HepG2 (cell line): Measurements from ENCODE around the gene TOLLIP. TPM values are rescaled to one million over a fixed set of nuclear protein-coding genes. Genes with fewer than 3 reads are reported as not detected.

Experiments
- ESRRA ChIP-seq: sonication (generic); formaldehyde crosslinking; IDR thresholded peaks from 2 replicates; pipeline ENCODE4 v1.5.1; 2020; ENCODE audit warnings: mild to moderate bottlenecking, low read depth, missing genetic modification reagents
- PHF21A ChIP-seq: sonication (generic); formaldehyde crosslinking; IDR thresholded peaks from 2 replicates; pipeline ENCODE4 v1.5.0; 2020; ENCODE audit warnings: mild to moderate bottlenecking, missing genetic modification reagents
- PHF8 ChIP-seq: sonication (generic); formaldehyde crosslinking; IDR thresholded peaks from 2 replicates; pipeline ENCODE4 v1.5.0; 2020; ENCODE audit warnings: missing genetic modification reagents
- PRDM15 ChIP-seq: sonication (generic); formaldehyde crosslinking; IDR thresholded peaks from 2 replicates; pipeline ENCODE4 v1.4.0; 2020; ENCODE audit warnings: missing genetic modification reagents
- SMAD9 ChIP-seq: sonication (generic); formaldehyde crosslinking; IDR thresholded peaks from 2 replicates; pipeline ENCODE4 v1.5.1; 2020; ENCODE audit warnings: mild to moderate bottlenecking, missing genetic modification reagents
- STAT5B ChIP-seq: sonication (generic); formaldehyde crosslinking; IDR thresholded peaks from 2 replicates; pipeline ENCODE4 v1.4.0; 2020; ENCODE audit warnings: missing genetic modification reagents
- TAF1 ChIP-seq: sonication (generic); formaldehyde crosslinking; IDR thresholded peaks from 2 replicates; pipeline ENCODE4 v1.4.0; 2020; ENCODE audit warnings: missing genetic modification reagents
- TCF7 ChIP-seq: sonication (generic); IDR thresholded peaks from 2 replicates; pipeline ENCODE4 v1.6.1; 2016; ENCODE audit warnings: antibody characterized with exemption, low read depth
- TOPORS ChIP-seq: sonication (generic); formaldehyde crosslinking; IDR thresholded peaks from 2 replicates; pipeline ENCODE4 v1.8.0; 2023; ENCODE audit warnings: mild to moderate bottlenecking, missing genetic modification reagents
- ZBTB39 ChIP-seq: sonication (generic); formaldehyde crosslinking; IDR thresholded peaks from 2 replicates; pipeline ENCODE4 v1.5.0; 2020; ENCODE audit warnings: missing genetic modification reagents
- ZBTB7B ChIP-seq: sonication (generic); formaldehyde crosslinking; IDR thresholded peaks from 2 replicates; pipeline ENCODE4 v1.4.0; 2020; ENCODE audit warnings: missing genetic modification reagents
- ZFP90 ChIP-seq: sonication (generic); formaldehyde crosslinking; IDR thresholded peaks from 2 replicates; pipeline ENCODE4 v1.8.0; 2022; ENCODE audit warnings: missing genetic modification reagents, mild to moderate bottlenecking, inconsistent platforms, borderline replicate concordance
- ZNF296 ChIP-seq: sonication (generic); formaldehyde crosslinking; conservative IDR thresholded peaks from 2 replicates; pipeline ENCODE4 v1.5.0; 2020; ENCODE audit warnings: mild to moderate bottlenecking, missing genetic modification reagents
- ZNF333 ChIP-seq: sonication (generic); formaldehyde crosslinking; IDR thresholded peaks from 2 replicates; pipeline ENCODE4 v1.4.0; 2020; ENCODE audit warnings: mild to moderate bottlenecking, missing genetic modification reagents, borderline replicate concordance
- ZNF431 ChIP-seq: sonication (generic); formaldehyde crosslinking; IDR thresholded peaks from 2 replicates; pipeline ENCODE4 v1.9.0; 2022; ENCODE audit warnings: missing genetic modification reagents, low read depth, mild to moderate bottlenecking, borderline replicate concordance
- ZSCAN31 ChIP-seq: sonication (generic); formaldehyde crosslinking; IDR thresholded peaks from 2 replicates; pipeline ENCODE4 v1.5.0; 2020; ENCODE audit warnings: low read depth, mild to moderate bottlenecking, missing genetic modification reagents
- polyA plus RNA-seq, 8 experiments: library from polyadenylated mRNA; depleted of rRNA in 3 of 8; stranded (reverse) in 7 of 8; unstranded in 1 of 8; fragments of >200 nt; fragmentation: Illumina TruSeq in 4 of 8; extraction: Trizol in 4 of 8; gene quantifications; 2 replicates each; pipeline versions ENCODE4 v1.2.1 to v1.2.3, GENCODE V29; 2011 to 2016; ENCODE audit warnings: low read depth in 4 of 8, missing spikeins in 1 of 8, mixed read lengths in 1 of 8; ENCODE audit not compliant: insufficient read depth in 1 of 8
- total RNA-seq, 5 experiments: library from RNA; depleted of rRNA; stranded (reverse); fragments of >200 nt; fragmentation: Illumina TruSeq; extraction: Trizol; gene quantifications; 2 replicates each; pipeline ENCODE4 v1.2.3, GENCODE V29; 2016; ENCODE audit warnings: low read depth in 1 of 5
- TF ChIP-seq, protein P1 (sequence below): sonication (generic); formaldehyde crosslinking; IDR thresholded peaks from 2 replicates; pipeline ENCODE4 v1.4.0; 2020; ENCODE audit warnings: mild to moderate bottlenecking, missing genetic modification reagents
- TF ChIP-seq, protein P2 (sequence below): IDR thresholded peaks from 2 replicates; pipeline ENCODE4 v1.6.1; 2016; ENCODE audit warnings: mild to moderate bottlenecking, missing biosample characterization, missing genetic modification reagents

The TOLLIP gene
- total and polyA plus RNA-seq, 2 of the 13 experiments (the other 11 are each of a cell fraction or from before 2014, with no cell fraction given): 25.9 to 47.5 TPM

DNA sequence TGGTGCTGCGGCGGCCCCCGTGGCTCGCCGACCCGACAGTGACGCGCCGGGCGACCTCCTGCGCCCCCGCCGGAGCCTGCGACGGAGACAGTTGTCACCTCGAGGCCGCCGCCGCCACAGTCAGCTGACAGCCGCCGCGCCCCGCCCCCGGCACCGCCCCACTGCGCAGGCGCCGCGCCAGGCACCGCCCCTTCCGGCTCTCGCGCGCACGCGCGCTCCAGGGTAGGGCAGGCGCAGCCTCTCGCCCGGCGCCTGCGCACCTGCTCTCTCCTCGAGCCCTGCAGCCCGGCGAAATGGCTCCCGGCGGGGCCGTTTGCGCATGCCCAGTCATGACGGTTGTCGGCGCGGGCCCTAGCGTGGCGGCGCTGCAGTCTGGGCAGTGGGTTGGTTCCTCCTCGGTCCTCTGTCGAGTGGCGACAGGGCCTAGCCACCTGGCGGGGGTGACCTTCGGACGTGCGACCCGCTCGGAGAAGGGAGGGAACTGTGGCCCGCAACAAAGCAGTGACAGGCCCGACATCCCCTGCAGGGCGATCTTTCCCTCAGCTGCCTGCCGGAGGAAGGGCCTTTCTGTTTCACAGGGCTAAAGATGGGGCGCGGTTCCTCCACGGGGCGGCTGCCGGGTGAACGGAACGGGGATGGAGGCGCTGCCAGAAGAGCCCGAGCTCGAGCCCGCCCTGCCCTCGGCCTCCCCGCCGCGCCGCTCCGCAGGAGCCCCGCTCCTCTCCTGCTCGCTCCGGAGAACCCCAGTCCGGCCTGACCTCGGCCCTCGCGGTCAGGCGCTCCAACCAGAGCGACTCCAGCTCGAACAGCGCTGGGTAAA is at the start of gene TOLLIP (continued):
- TF ChIP-seq PRDM15 (CRISPR knock-in tag) (peak; percentile 34; the same call in 1 of the 2 replicates), ZBTB7B (CRISPR knock-in tag) (peak; percentile 63; the same call in 1 of the 2 replicates), ESRRA (CRISPR knock-in tag) (peak; percentile 42; the same call in 1 of the 2 replicates), ZNF296 (no peak), TAF1 (CRISPR knock-in tag) (peak; percentile 86), ZFP90 (CRISPR knock-in tag) (peak; percentile 89; the same call in 1 of the 2 replicates), PHF8 (peak; percentile 91), ZBTB39 (no peak), STAT5B (no peak), PHF21A (CRISPR knock-in tag) (no peak), ZNF333 (peak; percentile 89; the same call in 1 of the 2 replicates), TOPORS (CRISPR knock-in tag) (0 out of 2 replicates have a peak, but pooled peaks have one; percentile 52), SMAD9 (CRISPR knock-in tag) (peak; percentile 87; the same call in 1 of the 2 replicates), TCF7 (no peak), ZNF431 (CRISPR knock-in tag) (no peak; the same call in 1 of the 2 replicates), ZSCAN31 (CRISPR knock-in tag) (peak; percentile 88)
- TF ChIP-seq, protein P1, sequence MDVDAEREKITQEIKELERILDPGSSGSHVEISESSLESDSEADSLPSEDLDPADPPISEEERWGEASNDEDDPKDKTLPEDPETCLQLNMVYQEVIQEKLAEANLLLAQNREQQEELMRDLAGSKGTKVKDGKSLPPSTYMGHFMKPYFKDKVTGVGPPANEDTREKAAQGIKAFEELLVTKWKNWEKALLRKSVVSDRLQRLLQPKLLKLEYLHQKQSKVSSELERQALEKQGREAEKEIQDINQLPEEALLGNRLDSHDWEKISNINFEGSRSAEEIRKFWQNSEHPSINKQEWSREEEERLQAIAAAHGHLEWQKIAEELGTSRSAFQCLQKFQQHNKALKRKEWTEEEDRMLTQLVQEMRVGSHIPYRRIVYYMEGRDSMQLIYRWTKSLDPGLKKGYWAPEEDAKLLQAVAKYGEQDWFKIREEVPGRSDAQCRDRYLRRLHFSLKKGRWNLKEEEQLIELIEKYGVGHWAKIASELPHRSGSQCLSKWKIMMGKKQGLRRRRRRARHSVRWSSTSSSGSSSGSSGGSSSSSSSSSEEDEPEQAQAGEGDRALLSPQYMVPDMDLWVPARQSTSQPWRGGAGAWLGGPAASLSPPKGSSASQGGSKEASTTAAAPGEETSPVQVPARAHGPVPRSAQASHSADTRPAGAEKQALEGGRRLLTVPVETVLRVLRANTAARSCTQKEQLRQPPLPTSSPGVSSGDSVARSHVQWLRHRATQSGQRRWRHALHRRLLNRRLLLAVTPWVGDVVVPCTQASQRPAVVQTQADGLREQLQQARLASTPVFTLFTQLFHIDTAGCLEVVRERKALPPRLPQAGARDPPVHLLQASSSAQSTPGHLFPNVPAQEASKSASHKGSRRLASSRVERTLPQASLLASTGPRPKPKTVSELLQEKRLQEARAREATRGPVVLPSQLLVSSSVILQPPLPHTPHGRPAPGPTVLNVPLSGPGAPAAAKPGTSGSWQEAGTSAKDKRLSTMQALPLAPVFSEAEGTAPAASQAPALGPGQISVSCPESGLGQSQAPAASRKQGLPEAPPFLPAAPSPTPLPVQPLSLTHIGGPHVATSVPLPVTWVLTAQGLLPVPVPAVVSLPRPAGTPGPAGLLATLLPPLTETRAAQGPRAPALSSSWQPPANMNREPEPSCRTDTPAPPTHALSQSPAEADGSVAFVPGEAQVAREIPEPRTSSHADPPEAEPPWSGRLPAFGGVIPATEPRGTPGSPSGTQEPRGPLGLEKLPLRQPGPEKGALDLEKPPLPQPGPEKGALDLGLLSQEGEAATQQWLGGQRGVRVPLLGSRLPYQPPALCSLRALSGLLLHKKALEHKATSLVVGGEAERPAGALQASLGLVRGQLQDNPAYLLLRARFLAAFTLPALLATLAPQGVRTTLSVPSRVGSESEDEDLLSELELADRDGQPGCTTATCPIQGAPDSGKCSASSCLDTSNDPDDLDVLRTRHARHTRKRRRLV (CRISPR knock-in tag): no peak
- TF ChIP-seq, protein P2, sequence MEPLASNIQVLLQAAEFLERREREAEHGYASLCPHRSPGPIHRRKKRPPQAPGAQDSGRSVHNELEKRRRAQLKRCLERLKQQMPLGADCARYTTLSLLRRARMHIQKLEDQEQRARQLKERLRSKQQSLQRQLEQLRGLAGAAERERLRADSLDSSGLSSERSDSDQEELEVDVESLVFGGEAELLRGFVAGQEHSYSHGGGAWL (CRISPR knock-in tag): peak; percentile 64; the same call in 1 of the 2 replicates
